Fibroblast of skin of right quadriceps (primary cell): Measurements from ENCODE around the gene TBC1D20.
A peak's percentile ranks its signal among the peaks of the same experiment; 100 is the strongest.
"Not testable (repeated sequence)": the region's sequence is repeated elsewhere in the genome, so short reads cannot be mapped to it uniquely, and the experiment has no call there.

Source experiments
- DNase-seq: peaks from one replicate; pipeline ENCODE4 v3.0.0-alpha.2; 2013

TBC1D20 gene

DNA sequence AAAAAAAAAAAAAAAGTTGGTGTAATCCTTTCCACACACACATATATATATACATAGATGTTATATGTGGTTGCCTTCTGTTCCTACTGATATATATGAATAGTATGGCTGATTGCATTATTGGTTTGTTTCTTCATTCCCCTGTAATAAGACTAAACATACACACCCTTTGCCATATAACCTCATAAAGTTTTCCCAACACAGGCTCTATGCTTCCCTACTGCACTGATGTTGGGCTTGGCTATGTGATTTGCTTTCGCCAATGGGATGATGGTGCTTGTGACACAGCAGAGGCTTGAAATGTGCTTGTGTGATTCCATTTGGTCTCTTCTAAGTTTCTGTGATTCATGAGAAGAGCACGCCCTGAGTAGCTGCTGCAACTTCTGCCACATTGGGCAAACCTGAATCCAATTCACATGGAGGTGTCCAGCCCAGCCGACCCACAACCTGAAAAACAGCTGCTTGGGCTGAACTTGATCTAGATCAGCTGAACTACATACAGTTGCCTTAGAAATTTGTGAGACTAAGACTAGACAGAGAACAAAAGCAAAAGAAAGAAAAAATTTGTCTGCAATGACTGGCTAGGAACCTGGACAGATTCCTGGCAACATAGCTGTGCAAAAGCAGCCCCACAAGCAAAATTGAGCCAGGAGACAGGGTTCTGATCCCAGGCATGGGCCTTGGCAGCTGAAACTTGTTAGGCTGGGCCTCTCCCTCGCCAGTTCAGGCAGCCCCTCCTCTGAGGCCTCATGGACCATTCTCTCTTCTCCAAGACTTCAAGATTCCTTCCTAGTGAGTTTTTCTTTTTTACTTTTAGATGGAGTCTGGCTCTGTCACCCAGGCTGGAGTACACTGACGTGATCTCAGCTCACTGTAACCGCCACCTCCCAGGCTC is 13.4 kb upstream of the TBC1D20 start:
- peak; percentile 21 for DNase-seq

DNA sequence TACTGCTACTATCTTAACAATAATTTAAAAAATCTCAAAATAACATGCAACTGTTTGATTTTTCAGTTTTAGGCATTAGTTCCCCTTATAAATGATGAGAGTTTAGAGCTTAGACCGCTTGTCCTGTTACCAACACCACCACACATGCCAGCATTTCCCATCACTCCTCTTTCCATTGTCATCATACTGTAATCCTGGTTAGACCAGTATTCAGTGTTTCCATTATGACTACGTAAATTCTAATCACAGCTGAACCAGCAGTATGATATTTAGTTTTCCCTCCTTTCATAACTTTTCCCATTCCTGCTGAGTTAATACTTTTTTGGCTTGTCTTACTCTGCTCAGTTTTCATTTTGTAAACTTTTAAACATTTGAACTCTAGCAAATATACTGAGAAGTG is 12.2 kb upstream of the TBC1D20 start:
- no peak for DNase-seq

DNA sequence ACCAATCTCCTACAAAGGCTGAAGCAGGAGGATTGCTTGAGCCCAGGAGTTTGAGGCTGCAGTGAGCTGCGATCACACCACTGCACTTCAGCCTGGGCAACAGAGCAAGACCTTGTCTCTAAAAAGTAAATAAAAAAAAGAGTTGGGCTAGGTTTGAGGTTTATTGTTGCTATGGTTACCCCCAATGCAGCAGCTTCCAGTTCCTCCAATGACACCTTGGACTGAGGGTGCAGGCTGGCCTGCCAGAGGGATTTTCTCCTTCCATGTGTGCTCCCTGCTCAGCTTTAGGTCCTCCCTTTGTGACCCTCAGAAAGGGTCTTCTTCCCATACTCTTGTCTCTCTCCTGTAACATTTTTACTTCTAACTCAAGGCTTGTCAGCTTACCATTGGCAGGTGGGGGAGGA is 10.6 kb upstream of the TBC1D20 start:
- no peak for DNase-seq

DNA sequence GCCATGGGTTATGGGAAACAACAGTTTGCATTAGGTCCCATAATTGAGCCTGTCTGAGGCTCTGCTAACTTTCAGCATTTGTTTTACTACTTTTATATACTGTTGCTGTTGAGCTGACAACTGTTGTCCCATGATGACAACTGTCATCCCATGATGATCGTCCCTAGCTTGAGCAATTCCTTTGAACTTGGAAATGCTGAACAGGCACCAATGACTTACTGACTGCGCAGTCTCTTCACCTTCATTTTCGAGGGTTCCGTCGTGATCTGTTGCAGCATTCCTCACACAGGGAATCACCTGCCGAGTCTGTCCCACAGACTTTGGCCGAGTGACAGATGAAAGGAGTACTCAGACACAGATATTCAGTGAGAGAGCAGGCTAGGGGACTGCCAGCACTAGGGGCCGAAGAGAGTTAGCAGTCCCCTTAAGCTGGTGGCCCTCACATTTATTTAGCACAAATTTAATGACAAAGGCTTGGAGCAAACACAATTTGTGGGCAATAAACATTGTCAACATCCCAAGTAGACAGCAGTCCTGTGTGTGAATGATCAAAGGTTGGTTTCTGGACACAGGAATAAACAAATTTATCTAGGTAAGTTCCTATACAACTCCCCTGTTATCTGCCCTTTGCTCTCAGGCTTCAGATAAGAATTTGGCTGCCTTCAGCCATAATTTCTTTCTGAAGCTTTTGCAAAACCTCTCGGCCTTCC is 10.0 kb upstream of the TBC1D20 start:
- no peak for DNase-seq

DNA sequence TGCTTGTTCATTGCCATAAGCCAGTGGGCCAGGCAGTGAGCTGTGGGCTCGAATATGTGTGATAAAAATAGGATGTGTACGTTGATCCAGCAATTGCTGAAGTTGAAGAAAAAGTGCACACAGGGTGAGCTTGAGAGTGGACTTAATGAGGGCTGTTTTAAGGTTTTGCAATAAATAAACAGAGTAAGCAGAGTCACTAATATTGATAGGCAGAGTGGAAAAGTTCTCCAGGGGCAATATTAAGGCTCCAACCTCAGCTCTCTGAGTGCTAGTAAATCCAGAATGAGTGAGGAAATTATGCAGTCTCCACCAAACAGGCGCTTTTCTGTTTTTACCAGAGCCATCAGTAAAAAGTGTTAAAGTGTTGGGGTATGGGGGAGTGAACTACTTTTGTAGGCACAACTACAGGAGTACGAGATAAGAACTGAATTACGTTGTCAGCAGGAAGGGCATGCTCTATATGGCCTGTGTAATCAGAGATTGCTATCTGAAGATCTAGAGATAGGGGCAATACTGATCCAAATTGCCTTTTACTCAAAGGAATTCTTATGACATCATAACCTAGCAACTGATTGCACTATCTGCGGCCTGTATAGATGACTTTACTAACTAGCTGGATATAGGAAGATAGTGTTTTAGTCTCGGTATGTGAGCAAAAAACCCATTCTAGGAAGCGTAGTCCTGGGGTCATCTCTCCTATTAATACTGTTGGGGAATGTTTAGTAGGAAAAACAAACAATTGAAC is 7.6 kb upstream of the TBC1D20 start:
- no peak for DNase-seq

DNA sequence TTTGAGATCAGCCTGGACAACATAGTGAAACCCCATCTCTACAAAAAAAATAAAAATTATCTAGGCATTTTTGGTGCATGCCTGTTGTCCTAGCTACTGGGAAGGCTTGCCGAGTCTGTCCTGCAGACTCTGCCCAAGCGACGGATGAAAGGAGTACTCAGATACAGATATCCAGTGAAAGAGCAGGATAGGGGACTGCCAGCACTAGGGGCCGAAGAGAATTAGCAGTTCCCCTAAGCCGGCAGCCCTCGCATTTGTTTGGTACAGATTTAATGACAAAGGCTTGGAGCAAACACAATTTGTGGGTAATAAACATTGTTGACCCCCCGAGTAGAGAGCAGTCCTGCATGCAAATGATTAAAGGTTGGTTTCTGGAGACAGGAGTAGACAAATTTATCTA is 5.4 kb upstream of the TBC1D20 start:
- no peak for DNase-seq

DNA sequence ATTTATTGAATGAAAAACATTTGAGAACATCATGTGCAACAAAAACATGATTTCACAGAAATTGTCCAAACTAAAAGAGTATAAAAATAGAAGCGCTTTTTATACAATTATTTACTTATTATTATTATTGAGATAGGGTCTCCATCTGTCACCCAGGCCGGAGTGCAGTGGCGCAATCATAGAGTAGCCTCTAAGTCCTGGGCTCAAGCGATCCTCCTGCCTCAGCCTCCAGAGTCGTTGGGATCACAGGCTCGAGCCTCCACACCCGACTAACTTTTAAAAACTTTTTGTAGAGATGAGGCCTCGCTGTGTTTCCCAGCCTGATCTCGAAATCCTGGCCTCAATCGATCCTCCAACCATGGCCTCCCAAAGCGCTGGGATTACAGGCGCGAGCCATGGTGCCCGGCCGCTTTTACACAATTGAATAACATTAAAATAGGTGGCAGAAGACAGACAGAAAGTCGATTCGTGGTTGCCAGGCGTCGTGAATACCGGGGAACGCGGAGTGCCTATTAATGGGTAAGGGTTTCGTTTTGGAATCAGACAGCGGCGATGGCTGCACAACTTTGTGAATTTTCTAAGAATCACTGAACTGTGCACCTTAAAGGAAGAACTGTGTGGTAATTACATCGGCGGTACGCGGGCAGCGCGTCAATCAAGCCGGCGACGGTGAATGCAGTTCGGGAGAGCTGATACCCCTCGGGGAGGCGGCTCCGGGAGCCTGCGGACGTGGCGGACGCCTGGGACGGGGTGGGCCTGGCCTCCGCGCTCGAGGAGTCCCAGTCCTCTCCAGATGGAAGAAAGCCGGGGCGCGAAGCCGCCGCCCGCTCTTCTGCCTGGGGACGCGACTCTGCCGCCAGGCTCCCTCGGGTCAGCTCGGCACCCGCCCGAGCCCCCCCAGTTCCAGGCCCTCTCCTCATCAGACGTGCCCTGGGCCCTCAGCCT is 807 bp downstream of the TBC1D20 start:
- peak; percentile 47 for DNase-seq

DNA sequence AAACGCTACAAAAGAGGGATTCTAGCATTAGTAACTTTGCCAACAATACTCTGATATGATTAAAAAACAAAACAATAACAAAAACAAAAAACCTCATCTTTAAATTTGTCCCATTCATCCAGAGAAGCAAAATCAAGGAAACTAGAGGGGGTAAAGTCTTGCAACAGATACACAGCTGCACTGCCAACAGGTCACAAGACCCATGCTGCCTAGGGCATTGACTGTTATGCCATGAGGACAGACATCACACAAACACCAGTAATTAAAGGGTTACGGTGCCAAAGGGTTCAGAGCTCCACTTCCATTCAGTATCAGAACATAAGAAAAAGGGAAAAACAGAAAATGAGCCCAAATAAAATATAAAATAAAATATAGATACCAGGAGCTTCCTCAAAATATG is 1.6 kb downstream of the TBC1D20 start:
- DNase-seq, result no peak

DNA sequence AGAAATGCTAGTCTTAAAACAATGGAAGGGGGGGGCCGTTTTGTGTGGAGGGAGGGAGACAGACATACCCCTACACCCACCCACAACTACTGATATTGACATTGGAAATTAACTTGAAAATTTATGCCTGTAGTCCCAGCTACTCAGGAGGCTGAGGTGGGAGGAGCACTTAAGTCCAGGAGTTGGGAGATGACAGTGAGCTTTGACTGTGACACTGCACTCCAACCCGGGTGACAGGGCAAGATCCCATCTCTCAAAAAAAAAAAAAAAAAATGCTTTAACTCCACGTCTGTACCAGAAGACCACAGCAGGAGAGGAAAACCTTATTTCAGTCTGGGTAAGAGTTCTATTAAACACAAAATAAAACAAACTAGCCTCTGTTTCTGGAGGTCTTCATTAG is 2.2 kb downstream of the TBC1D20 start:
- DNase-seq, result no peak

DNA sequence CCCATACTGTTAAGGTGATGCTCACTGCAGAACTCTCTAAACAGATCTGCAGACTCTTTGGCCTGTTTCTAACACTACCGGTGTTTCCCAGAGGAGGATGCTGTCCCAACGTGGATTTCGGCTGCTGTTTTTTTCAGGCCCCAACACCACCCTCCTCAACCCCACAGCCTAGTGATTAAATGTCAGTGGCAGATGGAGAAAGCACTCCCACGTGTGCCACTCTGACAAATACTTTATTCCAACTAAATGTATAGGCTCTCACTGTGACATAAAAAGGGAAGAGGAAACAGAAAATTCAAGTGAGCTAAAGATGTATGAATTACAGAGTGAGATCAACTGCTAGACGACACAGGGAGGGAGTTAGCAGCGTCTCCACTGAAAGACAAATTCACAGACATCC is 3.6 kb downstream of the TBC1D20 start:
- no peak for DNase-seq

DNA sequence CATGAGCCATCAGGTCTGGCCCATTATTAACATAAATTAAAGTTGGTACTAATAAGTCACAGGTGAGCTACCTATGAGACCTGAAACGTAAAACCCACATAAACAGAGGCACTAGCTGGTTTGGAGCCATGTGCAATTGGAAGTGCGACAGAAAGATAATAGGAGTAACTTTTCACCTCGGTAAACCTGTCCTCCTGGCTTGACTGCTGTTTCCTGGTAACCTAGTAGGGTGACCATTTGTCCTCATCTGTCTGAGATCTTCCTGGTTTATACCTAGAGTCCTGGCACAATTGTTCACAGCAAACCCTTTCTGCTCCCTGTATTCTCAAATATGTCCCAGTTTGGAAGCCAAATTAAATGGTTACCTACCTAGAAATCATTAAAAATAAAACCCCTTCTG is 7.4 kb downstream of the TBC1D20 start:
- no peak for DNase-seq

DNA sequence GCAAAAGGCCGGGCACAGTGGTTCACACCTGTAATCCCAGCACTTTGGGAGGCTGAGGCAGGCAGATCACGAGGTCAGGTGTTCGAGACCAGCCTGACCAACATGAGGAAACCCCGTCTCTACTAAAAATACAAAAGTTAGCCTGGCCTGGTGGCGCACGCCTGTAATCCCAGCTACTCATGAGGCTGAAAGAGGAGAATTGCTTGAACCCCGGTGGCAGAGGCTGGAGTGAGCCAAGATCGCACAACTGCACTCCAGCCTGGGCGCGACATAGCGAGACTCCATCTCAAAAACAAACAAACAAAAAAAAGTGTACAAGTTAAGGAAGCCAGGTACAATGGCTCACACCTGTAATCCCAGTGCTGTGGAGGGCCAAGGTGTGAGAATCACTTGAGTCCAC is 10.3 kb downstream of the TBC1D20 start:
- DNase-seq, result not testable (repeated sequence)

DNA sequence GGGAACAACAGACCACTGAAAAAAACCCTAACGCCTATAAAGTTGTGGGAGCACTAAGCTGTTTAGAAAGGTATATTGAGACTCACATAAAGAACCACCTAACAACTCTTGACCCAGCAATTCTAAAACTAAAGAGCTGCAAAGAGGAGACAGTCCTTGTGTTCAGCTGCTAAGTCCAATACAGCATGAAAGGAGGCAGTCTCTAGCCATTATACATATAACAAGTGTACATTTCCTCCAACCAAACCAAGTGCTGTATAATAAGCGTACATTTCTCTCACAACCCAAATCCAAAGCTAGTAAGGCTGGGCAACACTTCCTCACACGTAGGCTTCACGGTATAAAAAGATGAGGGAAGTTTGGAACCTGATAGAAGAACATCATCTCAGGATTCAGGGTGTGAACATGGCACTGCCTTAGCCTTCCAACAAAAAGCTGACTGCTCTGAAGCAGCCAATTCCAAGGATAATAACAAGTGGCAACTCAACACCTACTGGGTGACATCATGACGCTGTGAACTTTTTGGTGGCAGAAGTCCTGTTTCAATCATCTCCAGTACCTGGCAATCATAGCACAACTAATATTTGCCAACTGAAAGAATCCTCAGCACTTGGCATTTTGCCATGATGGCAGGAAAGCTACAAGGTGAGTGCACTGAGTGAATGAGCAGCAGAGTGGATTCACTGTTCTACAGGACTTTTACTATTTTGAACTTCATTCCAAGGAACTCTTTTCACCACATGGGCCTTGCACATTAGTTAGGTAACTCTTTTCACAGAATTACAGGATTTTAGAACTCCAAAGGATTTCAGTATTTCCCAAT is 16.6 kb downstream of the TBC1D20 start:
- DNase-seq, result no peak

DNA sequence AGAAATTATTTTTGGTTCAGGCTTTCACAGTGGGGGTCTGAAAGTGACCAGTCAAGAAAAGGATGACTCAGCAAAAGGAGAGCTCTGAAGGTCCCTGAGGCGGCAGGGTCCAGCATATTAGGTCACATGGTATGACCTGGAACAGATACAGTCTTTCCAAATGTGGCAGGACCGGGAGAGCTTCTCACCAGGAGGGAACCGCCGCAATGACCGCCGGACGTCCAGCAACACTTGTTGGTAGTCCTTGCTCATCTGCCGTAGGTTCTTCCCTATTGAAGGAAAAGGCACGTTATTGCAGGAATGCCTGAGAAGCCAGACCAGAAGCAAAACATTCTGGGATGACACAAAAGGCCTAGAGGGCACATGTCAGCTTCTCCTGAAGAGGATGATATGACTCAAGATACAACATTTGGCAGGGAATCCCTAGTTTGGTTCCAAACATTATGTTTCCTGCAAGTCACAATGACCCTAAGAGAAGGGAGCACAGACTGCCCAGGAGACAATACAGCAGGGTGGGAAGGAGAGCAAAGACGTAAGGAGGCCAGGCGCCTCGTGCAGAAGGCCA is 17.4 kb downstream of the TBC1D20 start:
- no peak for DNase-seq

DNA sequence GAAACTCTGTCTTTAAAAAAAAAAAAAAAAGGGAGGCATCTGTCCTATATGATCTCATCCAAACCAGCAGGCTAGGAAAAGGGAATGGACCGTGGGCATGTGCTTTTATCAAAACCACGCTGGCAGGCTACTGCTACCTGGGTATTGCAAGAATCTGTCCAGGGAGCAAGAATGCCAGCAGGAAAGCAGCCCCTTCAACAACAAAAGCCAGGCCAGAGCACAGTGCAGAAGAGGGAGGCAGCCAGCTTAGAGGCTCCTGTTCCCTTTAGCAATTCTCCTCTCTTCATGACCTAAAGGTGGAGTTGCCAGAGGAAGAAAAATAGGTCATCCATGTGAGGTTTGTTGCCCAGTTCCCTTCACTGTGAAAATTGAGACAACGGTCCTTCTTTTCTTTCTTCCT is 18.2 kb downstream of the TBC1D20 start:
- no peak for DNase-seq

DNA sequence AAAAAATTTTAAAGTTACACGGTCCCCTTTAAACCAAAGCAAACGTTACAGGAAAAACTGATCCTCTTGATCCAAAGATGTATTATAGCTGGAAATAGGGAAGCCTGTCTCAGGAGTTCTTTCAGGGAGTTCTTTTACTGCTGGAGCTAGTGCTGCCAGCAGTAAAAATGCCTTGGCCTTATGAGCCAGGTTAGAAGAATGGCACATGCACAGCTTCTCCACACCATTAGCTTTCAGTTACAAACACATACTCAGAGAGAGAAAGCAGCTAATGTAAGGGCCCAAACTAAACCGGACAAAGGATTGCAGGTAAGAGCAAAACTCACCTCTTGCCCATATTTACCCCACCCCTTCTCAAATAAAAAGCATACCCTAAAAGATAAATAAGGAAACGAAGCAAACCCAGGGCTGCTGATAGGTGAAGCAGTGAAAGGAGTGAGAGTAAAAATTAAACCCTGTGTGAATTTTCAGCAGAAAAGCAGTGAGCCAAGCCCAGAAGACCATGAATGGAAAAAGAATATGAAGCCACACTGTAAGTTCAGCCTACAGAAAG is 19.0 kb downstream of the TBC1D20 start:
- no peak for DNase-seq

DNA sequence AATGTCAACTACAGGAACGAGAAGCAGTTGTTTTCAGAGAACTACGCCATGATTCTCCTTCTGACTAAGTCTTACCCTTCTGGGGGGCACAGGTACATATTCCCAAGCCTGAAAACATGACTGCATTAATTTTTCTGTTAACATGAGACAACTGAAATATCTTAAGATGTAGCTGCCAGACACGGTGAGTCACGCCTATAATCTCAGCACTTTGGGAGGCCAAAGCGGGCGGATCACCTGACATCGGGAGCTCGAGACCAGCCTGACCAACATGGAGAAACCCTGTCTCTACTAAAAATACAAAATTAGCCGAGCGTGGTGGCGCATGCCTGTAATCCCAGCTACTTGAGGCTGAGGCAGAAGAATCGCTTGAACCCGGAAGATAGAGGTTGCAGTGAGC is 21.7 kb downstream of the TBC1D20 start:
- no peak for DNase-seq

DNA sequence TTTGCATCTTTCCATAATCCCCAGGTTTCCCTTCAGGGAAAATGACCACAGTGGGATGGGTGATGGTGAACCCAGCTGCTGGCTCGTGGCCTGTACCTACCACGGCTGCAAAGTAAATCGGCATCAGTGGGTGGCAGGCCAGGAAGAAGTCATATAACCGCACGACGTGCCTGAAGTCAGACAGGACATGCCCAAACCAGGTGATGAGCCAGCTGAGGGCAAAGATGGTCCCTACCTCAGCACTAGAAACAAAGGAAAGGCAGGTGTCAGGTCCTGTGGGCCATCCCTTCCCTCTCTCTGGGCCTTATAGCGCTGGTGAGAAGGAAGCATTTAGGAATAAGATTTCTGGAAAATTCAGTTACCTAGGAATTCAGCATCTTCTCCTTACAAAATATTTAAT is 22.2 kb downstream of the TBC1D20 start:
- DNase-seq, result no peak

DNA sequence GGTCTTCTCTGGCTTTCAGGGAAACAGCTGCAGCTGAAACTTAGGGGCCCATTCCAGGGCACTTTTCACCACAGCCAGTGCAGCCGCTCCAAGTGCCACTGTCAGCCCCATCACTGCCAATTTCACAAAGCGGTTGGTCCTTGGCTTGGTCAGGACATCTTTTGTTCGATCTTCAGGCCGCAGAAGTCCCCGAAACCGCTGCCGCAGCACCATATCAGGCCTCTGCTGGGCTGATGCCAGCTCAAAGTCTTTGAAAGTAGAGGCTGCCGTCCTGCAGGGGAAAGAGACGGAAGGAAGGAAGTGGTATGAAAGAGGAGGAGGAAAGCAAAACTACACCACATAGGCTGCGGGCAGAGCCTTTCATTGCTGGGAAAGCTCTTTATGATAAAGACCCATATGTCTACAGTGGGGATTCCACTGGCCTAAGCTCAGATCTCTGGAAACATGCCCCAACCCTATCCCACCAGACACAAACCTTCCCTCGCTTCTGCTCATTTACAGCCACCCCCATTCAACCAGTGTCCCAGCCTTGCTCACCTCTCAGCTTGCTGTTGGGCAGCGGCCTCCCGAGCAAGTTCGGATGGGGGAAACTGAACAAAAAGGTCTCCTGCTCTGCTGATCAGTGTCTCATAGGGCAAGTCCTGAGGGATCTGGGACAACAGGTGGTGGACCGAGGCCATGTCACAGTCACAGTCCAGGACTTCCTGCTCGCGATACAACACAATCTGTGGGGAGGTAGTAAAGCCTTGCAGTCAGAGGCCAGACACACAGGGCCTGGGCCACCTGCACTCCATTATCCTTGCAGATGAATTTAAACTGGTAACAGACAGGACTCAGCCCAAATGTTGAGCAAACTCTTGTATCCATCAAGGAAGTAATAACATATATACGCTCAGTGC is 23.5 kb downstream of the TBC1D20 start:
- no peak for DNase-seq
